ENCODE data around the gene YJEFN3. TPM values are rescaled to one million over a fixed set of nuclear protein-coding genes. Genes with fewer than 3 reads are reported as not detected.

Gene YJEFN3
- 0.69 TPM for total RNA-seq

GRCh38 chr19:19528721-19529490 is at the start of gene YJEFN3:
TSS of gene YJEFN3 (plus strand) at chr19:19528911. CDS start at chr19:19528933, 22 bp downstream.
- DNase-seq = no peak

GRCh38 chr19:19480688-19481087 is 48.0 kb upstream of the YJEFN3 start:
- DNase-seq = no peak

- peak; percentile 49 for DNase-seq
These were observed 45.7 kb upstream of the YJEFN3 start for GRCh38 chr19:19482809-19483596.

- DNase-seq = no peak
These were observed 43.3 kb upstream of the YJEFN3 start for GRCh38 chr19:19485161-19485997.

- no peak for DNase-seq
These were observed 42.8 kb upstream of the YJEFN3 start for GRCh38 chr19:19485998-19486290.

- DNase-seq = no peak
These were observed 42.2 kb upstream of the YJEFN3 start for GRCh38 chr19:19486343-19487076.

- DNase-seq = no peak
These were observed 41.4 kb upstream of the YJEFN3 start for GRCh38 chr19:19487077-19487949.

- no peak for DNase-seq
These were observed 40.5 kb upstream of the YJEFN3 start for GRCh38 chr19:19487950-19488874.

- DNase-seq = peak; percentile 96
These were observed 39.6 kb upstream of the YJEFN3 start for GRCh38 chr19:19488875-19489690.

- no peak for DNase-seq
These were observed 38.9 kb upstream of the YJEFN3 start for GRCh38 chr19:19489804-19490204.

- DNase-seq = peak; percentile 85
These were observed 38.3 kb upstream of the YJEFN3 start for GRCh38 chr19:19490214-19490968.

GRCh38 chr19:19491321-19492025 is 37.2 kb upstream of the YJEFN3 start:
- DNase-seq = no peak

GRCh38 chr19:19492026-19492610 is 36.6 kb upstream of the YJEFN3 start:
- DNase-seq = no peak

GRCh38 chr19:19493841-19494546 is 34.7 kb upstream of the YJEFN3 start:
- no peak for DNase-seq

- DNase-seq = no peak
These were observed 32.8 kb upstream of the YJEFN3 start for GRCh38 chr19:19495614-19496603.

Measured in skin of body (tissue), 2 donors.